ENCODE measurements around the gene UNC45B.
"Not testable (repeated sequence)": the region's sequence is repeated elsewhere in the genome, so short reads cannot be mapped to it uniquely, and the experiment has no call there.

The UNC45B gene

DNA sequence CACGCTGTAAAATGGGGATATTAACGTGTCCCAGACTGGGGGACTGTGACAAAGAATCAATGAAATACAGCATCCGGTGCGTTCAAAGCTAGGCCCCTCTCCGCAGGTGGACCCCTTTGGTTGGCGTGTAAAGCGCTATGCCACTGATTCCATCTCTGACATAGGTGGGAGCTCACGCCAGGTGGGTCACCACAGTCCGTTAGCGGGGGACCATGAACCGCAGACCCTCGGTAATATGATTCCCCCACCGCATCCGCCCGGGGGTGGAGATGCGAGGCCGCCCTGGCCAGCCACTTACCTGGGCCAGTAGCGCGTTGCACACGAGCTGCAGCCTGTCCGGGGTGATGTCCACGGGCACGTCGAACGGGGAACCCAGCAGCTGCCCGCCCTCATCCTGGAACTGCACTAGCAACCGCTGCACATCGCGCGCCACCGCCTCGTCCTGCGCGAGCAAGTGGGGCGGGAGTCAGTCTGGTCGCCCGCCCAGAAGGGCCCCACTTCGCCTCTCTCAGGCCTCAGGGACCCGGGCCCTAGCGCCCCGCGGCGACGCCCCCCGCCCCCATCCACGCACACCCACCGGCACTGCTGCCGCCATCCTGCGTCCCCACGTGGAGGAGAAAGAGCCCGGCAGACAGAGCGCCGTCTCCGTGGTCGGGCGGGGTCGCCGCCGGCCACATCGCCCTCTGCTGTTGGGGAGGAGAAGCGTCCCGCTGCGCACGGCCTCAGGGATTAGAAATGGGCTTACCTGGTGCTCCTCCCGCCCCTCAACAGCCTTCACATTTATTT lies 5.7 kb upstream of the UNC45B start, which contains the start of gene NLE1:
NLE1 (minus strand) TSS at position 623 of the 786 bp plus-strand sequence; CDS start at position 595, 28 bp downstream.
- DNase-seq: peak; percentile 88

DNA sequence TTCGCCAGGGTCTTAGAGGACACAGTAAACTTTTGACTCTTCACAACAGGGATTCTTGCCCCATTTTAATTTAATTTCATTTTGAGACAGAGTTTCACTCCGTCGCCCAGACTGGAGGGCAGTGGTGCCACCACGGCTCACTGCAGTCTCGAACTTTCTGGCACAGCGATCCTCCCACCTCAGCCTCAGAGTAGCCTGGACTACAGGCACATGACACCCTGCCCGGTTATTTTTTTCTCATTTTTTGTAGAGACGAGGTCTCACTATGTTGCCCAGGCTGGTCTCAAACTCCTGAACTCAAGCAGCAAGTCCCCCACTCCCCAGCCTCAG lies 5.2 kb upstream of the UNC45B start:
- no peak for DNase-seq

DNA sequence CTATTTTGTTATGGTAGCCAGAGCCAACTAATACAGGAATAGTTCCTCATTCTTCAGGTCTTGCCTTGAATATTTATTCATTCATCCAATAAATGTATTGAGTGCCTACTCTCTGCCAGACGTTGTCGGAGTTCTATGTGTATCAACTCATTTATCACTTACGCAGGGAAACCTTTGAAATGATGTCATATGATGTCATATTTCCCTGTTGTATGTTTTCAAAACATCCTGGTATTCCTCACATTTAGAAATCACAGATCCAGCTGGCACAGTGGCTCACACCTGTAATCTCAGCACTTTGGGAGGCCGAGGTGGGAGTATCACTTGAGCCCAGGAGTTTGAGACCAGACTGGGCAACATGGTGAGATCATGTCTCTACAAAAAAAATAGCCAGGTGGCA lies 2.8 kb upstream of the UNC45B start:
- no peak for DNase-seq

DNA sequence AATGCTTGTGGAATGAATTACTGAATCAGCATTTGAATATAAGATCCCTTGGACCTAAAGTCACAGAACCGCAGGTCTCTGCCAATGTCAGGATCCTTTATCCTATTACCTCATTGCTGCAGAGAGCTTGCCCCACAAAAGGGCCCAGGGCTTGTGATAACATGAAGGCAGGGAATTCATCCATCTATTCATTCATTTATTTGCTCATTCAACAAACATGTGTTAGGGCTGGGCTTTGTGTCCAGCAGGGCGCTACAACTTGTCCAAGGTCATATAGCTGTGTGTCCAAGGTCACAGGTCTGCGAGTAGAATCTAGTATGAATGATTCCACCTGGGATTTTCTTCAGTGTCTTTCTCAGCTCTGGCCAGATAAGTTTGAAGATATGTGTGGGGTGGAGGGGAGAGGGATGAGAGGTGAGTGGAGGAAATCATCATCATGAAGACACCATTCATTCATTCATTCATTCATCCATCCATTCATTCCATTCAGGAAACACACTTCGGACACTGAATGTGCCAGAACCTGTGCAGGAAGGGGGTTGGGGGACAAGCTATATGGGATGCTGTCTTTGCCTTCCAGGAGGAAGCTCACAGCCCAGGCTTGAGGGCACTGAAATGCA lies 1.3 kb upstream of the UNC45B start:
- no peak for DNase-seq

DNA sequence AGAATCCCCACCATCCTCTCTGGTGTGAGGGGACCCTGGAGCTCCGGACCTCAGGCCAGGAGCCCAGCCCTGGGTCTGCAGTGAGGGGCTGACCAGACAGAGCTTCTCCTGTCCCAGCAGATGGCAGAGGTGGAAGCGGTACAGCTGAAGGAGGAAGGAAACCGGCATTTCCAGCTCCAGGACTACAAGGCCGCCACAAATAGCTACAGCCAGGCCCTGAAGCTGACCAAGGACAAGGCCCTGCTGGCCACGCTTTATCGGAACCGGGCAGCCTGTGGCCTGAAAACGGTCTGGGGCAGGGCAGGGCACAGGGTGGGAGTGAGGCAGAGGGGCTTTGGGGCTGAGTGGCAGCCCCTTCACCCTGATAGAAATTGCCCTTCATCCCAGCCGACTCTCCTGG lies 527 bp downstream of the UNC45B start:
- no peak for DNase-seq

DNA sequence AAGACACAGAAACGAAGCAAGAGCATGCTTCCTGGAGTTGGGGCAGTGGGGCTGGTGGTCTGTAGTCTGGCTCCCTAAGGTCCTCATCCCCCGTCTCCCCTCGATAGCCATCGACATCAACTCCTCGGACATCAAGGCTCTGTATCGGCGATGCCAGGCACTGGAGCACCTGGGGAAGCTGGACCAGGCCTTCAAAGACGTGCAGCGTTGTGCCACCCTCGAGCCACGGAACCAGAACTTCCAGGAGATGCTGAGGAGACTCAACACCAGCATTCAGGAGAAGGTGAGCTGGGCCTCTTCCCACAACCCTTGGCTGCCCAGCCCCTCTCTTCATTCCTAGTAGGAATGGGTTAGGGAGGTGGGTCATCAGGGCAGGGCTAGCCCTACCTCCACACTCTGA lies 2.3 kb downstream of the UNC45B start:
- DNase-seq: no peak

DNA sequence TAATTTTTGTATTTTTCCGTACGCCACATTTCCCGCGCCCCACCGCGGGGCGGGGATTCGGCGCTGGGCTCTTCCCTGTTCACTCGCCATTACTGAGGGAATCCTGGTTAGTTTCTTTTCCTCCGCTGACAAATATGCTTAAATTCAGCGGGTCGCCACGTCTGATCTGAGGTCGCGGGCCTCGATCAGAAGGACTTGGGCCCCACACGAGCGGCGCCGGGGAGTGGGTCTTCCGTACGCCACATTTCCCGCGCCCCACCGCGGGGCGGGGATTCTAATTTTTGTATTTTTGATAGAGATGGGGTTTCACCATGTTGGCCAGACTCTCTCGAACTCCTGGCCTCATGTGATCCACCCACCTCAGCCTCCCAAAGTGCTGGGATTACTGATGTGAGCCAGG lies 3.5 kb downstream of the UNC45B start:
- DNase-seq: not testable (repeated sequence)

DNA sequence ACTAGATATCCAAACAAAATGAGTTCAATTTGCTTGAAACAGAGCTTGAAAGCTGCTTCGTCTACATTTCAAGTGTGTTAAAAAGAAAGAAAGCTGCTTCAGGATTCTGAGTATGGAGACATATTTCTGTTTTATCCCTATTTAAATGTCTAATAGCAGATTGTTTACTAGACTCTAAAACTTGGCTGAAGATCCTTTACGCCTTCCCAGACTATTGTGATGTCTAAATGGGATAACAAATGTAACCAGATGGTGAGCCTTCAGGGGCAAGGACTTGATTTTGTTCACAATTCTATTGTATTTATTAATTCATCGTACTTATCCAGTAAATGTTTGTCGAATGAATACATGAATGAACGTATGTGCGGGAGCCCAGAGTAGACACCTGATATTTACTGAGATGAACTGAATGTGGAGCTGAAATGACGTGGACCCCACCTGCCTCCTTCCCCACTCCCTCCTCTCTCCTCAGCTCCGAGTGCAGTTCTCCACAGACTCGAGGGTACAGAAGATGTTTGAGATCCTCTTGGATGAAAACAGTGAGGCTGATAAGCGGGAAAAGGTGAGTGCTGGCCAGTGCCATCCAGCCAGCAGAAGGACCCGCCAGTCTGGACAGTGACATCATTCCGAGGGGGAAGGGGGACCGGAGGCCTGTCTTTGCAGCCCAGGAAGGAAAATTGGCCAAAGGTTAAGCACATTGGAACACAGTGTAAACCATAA lies 5.0 kb downstream of the UNC45B start:
- DNase-seq: no peak

DNA sequence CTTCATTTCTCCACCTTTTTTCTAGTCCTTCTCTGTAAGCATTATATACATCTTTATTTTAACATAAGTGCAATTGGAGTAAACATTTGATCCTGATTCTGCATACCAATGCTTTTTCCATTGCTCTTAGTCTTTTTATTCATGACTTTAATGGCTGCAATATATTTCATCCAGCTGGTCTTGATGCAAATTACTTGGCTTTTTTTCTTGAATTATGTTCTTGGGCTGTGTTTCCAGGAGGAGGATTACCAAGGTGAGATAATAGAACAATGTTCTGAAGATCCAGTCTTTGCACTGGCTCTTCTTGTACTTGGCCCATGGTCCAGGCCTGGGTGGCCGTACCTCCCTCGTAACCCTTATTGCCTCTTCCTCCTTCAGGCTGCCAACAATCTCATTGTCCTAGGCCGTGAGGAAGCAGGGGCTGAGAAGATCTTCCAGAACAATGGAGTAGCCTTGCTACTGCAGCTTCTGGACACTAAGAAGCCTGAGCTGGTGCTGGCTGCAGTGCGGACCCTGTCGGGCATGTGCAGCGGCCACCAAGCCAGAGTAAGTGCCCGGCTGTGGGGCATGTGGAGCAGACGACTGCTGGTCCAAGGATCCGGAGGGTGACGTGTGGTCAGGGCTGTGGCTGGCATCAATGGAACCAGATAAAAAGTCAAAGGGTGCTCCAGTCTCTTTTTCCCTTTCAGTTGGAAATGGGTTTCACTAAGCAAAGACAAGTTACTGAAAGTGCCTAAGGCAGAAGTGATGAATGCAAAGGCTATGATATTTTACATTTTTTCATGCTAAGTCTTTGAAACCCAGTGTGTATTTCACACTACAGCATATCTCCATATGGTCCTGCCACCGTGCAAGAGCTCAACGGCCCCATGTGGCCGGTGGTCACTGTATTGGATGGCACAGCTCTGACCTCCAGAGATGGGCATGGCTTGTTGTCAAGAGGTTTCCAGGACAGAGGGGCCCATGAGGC lies 6.9 kb downstream of the UNC45B start:
- DNase-seq: no peak

DNA sequence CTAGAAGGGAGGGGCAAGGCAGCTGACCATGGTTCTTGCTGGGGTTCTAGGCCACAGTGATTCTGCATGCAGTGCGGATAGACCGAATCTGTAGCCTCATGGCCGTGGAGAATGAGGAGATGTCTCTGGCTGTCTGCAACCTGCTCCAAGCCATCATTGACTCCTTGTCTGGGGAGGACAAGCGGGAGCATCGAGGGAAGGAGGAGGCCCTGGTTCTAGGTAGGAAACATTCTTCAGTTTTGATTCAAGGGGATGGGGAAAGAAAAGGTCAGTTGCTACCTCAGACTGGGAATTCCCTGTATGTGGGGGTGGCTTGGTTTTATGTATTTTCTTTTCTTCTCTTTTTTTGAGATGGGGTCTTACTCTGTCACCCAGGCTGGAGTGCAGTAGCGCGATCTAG lies 7.6 kb downstream of the UNC45B start:
- DNase-seq: no peak

DNA sequence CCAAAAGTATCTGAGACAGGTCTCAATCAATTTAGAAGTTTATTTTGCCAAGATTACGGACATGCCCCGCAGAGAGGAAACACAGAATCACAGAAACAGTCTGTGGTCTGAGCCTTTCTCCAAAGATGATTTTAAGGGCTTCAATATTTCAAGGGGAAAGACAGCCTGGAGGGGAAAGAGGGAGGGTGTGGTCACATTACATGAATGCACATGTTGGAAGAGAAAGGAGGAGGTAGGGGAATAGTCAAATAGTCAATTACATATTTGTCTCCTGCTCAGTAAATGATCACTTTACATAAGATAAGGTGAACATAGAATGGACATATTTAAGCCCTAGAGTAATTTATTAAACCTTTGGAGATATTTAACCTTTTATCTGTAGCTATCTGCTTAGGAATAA lies 12.3 kb downstream of the UNC45B start:
- DNase-seq: no peak

DNA sequence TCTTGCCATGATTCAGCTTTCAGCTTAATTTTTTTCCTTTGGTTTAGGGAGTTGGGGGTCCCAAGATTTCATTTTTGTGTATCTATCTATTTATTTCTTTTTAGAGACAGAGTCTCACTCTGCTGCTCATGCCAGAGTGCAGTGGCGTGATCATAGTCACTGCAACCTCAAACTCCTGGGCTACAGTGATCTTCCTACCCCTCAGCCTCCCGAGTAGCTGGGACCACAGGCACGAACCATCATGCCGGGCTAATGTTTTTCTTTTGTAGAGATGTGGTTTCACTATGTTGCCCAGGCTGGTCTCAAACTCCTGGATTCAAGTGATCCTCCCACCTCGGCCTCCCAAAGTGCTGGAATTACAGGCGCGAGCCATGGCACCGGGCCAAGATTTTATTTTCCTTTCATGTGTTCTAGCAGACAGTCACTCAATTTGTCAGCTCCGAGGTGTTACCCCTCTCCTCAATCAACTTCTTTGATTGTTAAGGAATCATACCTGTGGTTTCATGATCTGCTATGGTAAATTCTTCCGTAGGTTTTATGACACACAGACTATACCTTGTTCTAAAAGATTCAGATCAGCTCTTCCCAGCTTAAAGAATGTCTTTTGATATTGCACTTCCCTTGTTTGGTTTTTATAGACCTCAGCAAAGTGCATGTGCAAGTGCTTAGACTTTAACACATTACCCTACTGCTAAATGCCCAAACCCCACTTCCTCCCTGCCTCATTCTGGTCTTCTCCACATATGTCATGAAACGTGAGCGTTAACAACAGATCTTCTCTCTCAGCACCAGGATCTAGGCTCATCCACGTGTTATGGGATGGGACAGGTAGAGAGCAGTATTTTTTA lies 13.0 kb downstream of the UNC45B start:
- peak; percentile 22 for DNase-seq

DNA sequence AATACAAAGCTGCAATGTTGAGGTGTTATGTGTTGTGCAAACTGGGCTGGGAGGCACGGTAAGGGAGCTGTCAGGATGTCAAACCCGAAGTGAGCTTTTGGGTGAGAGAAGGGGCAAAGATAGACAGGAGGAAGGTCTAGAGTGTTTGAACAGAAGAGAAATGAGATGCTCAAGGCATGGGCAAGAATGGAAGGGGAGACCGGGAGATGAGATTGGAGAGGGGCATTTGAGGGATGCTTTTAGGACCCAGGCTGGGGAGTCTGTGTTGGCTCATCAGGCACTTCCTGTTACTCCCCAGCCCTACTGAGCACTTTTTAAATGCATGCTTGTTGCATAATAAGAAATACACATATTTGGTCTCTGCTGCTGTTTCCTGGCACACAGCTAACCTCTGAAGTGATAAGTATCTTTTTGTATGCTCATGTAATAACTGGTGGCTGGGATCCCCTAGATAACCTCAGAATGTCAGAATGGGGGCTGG lies 13.7 kb downstream of the UNC45B start:
- no peak for DNase-seq

DNA sequence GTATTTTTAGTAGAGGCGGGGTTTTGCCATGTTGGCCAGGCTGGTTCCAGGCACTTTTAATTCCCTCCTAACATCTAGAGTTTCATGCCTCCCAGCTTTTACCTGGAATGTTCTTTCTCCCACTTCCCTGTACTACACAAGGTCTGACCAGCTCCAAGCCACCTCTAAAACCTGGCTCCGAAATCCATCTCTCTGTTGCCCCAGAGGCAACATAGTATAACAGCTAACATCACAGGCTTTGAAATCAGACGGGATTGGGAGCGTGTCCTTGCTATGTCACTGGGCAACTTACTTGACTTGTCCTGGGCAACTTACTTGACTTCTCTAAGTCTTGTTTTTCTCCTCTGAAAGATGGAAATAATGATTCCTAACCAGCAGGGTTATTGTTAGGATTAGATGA lies 15.1 kb downstream of the UNC45B start:
- no peak for DNase-seq

DNA sequence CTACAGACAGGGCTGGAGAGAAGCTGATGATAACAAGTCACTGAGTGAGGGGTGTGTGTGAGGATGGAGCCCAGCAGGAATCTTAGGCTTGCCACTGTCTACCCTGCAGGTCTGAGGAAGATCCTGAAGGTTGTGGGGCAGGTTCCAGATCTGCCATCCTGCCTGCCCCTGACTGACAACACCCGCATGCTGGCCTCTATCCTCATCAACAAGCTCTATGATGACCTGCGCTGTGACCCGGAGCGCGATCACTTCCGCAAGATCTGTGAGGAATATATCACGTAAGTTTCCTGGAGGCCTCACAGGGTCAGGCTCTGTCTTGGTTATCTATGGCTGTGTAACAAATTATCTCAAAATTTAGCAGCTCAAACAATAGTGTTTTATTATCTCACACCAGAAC lies 16.3 kb downstream of the UNC45B start:
- no peak for DNase-seq

DNA sequence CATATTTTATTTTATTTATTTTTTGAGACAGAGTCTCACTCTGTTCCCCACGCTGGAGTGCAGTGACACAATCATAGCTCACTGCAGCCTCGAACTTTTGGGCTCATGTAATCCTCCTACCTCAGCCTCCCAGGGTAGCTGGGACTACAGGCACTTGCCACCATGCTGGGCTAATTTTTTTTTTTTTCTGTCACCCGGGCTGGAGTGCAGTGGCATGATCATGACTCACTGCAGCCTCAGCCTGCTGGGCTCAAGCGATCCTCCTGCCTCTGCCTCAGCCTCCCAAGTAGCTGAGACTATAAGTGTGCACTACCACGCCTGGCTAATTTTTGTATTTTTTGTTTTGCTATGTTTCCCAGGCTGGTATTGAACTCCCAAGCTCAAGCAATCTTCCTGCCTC lies 17.1 kb downstream of the UNC45B start:
- DNase-seq: no peak

DNA sequence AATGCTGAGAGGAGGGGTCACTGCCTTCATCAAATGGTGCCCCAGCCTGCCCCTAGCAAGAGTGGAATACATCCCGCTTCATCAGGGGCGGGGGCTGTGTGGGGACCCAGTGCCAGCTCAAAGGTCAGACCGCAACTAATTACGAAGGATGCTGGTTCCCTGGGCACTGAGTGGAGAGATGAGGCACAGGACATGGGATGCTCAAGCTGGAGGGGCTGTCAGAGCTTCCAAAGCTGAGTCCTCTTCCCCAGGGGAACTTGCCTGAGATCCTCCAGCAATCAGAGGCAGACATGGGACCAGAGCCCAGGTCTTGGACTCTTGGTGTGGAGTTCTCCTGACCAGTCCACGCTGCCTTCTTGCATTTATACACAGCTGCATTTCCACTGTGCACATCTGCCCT lies 18.9 kb downstream of the UNC45B start:
- no peak for DNase-seq

DNA sequence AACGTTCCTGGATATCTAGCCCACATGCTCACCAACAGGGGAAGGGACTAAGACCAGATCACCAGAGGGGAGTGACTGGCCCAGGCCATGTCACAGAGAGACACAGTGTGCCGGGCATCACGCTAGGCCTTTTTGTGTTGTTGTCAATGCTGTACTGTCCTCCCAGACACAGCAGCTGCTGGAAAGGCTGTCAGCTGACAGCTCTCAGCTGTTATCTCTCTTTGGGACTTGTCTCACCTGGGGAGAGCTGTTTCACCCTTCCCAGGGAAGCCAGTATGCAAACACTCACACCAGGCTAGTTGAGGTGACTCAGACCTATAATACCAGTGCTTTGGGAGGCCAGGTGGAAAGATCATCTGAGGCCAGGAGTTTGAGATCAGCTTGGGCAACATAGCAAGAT lies 19.4 kb downstream of the UNC45B start:
- no peak for DNase-seq

DNA sequence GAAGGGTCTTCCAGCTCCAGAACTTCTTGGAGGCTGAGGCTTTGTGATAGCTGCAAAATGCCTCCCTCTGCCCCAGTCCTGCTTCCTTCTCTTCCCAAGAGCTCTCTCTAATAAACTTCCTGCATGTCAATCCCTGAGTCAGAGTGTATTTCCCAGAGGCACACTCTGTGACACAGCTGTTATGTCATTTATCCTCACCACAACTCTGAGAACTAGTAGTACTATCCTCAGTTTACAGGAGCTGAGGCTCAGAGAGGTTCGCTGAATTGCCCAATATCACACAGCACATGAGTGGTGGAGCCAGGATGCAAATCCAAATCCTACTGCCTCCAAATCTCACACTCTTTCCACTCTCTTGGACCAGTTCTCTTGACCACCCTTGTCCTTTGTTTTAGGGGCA lies 20.0 kb downstream of the UNC45B start:
- DNase-seq: no peak

DNA sequence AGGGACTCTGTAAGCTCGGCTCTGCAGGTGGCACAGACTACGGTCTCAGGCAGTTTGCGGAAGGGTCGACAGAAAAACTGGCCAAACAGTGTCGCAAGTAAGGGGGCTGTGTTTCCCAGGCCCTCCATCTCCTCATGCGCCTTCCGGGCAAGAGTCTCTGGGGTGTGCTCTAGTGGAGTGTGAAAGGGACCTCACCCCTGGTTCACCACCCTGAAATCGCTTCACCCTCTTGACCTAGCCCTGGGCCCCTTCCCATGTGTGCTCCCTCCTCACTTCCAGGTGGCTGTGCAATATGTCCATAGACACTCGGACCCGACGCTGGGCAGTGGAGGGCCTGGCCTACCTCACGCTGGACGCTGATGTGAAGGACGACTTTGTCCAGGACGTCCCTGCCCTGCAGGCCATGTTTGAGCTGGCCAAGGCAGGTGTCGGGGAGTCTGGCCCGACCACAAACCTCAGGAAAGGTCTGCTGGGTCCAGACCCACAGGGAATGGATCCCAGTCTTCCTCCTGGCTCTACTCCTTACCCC lies 22.3 kb downstream of the UNC45B start:
- DNase-seq: no peak

DNA sequence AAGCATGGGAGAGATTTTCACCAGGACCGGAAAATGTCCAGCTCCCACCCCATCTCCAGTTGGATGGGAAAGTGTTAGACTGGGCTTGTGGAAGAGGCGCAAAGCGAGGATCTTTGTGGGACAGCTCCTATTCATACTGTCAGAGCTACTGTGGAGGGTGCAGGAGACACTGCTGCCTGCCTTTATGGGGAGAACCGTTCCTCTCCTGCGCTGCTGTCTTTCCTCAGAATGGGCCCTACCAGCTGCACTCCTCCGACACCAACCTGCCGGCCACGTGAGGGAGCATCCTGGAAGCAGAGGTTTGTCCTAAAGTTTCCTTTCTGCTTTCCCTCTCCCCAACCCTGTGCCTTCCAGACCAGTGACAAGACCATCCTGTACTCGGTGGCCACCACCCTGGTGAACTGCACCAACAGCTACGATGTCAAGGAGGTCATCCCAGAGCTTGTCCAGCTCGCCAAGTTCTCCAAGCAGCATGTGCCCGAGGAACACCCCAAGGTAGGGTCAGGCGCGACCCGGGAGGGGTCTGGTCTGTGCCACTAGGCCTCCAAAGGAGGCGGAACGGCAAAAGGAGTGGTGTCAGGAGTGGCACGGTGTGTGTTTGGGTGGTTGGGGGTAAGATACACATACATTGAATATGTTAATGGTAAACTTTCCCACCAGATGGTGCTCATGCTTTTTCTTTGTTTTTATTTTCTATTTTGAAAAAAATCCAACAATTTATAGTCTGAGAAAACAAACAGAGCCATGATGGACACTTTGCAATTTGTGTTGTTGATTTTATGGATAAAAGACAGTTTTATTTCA lies 23.6 kb downstream of the UNC45B start:
- DNase-seq: no peak

Measured in stimulated activated CD4-positive, alpha-beta T cell treated with anti-CD3 and anti-CD28 coated beads, Interleukin-12 subunit alpha, Interleukin-12 subunit beta, amount 100 ng/mL, for 4 hours (primary cell).